NCI-H2107 treated with DMSO at 0.1 percent for 48 hours (cell line): ENCODE measurements around the gene ZNF385C.

Experiments used
- DNase-seq: peaks from one replicate; lab custom pipeline; 2025; ENCODE audit not compliant: unreplicated experiment; lab: John Stamatoyannopoulos, UW

The ZNF385C gene

DNA sequence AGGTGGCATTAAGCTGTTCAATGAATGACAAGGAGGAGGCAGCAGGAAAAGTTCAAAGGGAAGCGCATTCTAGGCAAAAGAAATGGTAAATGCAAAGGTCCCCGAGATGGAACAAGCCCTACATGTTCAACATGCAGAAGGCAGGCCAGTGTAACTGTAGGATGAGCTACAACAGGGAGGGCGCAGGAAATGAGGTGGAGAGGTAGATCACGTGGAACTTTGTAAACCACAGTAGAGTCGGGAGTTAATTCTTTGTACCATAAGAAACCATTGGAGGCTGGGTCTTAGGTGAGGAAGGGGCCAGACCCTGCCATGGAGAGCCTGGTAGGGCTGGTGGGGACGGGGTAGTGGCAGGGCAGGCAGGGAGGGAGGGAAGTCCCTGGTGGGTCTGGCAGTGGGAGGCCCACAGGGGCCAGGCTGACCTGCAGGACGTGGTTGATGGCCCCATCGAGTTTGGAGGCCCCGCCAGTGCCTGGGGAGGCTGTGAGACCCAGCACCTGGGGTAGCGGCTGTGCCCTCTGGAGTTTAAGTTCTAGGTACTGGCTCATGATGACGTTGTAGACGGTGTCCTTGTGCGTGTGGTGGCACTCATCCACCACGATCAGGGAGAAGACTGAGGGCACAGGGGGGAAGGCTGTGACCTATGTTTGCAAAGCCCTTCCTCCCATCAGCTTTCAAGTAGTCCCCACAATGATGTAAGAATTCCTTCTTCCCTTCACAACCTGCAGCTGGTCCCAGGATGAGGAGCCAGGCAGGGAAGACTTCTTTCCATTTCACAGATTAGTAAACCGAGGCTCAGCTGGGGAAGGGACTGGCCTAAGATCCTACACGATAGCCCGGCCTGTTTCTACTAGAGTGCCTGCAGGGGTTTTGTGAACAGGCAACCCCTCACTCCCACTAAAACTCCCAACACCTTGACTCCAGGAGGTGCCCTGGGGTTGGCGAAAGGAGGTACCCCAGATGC is 12.3 kb upstream of the ZNF385C start:
- no peak for DNase-seq

DNA sequence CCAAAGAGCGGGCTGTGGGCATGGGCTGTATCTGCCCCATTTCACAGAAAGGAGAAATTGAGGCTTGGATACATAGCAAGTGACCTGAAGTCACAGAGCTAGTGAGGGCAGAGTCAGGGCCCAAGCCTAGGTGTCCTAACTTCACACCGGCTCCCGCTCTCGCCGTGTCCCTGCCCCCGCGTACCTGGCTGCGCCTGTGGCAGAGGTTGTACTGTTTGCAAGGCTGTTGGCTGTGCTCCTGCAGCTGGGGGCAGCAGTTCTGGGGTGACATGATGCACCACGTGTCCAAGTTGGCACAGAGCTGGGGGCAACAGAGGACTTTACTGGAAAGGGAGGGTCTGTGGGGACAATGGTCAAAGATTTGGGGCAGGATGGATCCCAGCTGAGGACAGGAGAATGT is 10.8 kb upstream of the ZNF385C start:
- no peak for DNase-seq

DNA sequence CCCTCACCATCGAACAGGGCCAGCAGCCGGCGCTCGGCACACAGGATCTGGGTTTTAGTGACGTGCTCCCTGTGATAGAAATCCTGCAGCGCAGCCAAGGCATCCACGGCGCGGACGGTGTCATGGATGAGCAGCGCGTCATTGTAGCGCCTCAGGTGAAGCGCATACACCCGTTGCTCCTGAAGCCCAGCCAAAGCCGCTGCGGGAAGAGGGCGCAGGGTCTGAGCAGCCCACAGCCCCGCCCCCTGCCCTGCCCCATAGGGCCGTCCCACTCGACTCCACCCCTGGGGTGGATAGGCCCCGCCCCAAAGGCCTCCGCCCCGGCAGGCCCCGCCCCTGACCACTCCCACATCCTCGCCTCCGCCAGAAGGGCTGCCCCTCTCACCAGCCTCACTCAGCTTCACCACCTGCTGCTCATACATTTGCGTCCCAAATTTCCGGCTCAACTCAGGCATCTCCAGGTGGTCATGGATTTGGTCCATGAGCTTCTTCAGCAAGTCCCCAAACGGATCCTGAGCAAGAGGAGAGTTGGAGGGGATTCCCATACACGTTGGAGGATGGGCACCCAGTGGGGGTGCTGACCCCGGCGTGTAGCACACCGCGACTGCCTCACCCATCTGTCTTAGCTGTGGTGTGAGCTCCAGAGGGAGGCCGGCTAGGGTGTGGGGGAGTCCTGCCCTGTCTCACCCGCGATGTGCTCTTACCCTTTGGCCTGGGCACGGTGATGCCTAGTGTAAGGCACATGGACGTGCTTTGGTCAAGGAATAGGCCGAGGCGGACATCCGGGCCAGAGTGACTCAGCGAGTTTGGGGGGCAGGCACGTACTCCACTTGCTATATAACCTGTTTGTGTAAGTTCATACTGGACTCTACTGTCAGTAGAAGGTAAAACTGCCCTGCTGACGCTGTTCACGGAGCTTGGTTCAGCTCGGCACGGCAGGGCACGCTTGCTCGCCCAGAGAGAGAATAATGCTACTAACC is 9.6 kb upstream of the ZNF385C start:
- peak; percentile 70 for DNase-seq

DNA sequence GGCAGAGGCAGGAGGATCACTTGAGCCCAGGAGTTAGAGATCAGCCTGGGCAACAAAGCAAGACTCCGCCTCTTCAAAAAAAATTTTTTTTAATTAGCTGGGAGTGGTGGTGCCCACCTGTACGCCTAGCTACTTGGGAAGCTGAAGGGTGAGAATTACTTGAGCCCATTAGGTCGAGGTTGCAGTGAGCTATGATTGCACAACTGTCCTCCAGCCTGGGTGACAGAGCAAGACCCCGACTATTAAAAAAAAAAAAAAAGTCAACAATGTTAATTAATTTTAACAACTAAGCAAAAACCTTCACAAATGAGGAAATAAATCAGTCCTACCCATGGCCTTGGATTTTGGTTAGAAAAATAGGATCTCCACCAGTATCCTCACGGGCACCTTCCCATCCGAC is 8.9 kb upstream of the ZNF385C start:
- no peak for DNase-seq

DNA sequence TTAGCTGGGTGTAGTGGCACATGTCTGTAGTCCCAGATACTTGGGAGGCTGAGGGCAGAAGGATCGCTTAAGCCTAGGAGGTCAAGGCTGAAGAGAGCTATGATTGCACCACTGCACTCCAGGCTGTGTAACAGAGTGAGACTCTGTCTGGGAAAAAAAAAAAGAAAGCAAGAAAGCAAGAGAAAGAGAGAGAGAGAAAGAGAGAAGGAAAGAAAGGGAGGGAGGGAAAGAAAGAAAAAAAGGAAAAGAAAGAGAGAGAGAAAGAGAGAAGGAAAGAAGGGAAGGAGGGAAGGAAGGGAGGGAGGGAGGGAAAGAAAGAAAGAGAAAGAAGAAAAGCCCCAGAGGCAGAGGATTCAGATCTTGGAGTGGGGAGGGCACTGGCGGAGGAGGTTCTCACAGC is 7.7 kb upstream of the ZNF385C start:
- DNase-seq, result no peak

DNA sequence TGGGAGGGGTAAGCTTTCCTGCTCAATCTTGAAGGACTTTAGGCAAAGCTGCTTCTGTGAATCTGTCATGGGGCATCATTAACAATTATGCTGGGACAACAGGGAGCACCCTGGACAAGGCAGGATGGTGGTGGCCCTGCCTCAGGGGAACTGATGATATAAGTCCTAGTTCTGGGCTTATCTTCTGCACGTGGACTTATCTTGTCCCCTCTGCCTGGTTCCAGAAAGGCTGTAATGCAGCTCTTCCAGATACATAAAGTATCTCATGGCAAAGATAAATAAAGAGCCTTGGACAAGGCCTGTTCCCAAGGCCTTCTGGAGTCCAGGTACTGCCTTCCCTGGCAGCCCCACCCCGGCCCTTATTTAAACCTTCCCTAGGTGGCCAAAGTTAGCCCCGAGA is 6.0 kb upstream of the ZNF385C start:
- DNase-seq, result no peak

DNA sequence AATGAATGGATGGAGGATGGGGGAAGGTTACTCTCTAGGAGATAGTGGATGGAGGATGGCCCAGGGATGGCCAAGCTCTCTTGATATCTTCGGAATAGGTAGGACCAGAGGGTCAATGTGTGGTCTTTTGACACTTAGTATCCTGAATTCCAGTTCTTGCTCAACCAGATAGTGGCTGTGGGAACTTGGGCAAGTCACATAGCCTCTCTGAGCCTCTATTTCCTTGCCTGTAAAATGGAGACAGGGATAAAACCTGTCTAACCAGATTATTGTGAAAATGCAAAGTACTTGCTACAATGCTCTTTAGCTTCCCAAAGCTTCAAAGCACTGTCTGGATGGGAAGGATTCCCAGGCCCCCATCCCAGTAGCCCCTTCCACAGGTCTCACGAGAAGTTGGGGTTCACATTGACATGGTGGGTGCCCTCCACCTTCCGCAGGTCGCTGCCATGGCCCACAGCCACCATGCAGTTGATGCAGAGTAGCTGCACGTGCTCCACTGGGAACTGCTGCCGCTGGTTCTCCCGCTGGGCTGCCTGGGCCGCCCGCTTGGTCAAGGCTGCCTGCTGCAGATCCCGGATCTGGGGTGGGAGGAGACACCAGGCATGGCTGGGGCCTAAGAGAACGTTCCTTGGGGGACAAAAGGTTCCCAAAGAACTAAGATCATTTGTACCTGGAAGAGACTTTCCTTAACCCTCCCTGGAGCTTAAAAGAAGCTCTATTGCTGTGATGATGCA is 5.1 kb upstream of the ZNF385C start:
- no peak for DNase-seq

DNA sequence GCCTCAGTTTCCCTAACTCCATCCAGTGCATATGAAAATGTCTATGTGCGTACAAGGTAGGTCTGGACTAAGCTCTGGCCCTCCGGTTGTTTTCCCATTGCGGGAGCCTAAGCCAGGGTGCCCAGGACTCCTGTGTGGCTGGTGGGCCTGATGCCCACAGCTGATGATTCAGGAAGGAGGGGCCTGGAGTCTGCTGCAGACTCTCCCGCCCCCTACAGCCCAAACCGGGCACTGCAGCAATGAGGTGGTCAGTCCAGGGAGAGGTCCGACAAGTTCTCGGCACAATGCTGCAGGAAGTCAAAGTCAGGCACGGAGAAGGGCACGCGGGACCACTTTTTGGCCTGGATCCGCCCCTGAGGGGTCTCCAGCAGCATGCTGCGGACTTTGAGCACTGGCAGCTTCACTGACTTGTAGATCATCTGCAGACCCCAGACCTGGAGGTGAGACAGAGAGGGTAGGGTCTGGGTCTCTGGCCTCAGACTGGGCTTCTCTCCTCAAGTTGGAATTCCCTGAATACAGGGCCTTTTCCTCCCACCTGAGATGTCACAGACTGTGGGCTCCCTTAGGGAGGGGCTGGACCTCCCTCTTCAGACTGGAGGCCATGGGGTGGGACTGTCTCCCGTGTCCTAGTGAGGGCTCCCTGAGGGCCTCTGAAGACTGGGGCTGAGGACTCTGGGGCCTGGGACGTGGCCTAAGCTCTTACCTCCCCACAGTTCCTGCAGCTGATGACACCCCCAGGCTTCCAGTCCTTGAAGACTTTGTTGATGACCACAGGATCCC is 3.4 kb upstream of the ZNF385C start:
- peak; percentile 5 for DNase-seq

DNA sequence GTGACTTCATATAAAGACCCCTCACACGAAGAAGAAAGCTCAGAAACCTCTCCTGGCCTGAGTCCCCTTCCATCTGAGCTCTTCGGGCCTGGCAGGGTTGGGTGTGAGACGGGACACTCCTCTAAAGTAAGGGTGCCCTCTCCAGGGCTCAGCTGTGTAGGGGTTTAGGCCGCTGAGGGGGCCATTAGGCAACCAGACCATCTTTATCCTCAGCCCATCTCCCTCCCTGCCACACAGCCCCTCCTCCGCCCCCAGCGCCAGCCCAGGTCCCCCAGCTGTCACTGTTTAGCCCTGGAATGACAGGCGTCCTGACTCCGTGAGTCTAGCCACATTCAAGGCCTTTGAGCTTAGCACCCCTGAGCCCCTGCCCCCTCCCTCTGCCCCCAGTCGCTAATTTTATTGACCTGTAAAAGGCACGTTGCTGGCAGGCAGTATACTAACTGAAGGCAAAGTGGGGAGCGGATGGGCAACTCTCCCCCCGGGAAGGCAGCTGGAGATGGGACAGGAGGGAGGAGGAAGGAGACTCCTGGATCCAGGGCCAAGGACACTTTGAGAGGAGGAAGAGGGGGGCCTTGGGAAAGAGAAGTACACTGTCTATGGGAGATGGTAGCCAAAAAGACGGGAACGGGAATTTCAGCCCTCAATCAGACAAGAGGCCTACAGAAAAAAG is 592 bp upstream of the ZNF385C start:
- no peak for DNase-seq

DNA sequence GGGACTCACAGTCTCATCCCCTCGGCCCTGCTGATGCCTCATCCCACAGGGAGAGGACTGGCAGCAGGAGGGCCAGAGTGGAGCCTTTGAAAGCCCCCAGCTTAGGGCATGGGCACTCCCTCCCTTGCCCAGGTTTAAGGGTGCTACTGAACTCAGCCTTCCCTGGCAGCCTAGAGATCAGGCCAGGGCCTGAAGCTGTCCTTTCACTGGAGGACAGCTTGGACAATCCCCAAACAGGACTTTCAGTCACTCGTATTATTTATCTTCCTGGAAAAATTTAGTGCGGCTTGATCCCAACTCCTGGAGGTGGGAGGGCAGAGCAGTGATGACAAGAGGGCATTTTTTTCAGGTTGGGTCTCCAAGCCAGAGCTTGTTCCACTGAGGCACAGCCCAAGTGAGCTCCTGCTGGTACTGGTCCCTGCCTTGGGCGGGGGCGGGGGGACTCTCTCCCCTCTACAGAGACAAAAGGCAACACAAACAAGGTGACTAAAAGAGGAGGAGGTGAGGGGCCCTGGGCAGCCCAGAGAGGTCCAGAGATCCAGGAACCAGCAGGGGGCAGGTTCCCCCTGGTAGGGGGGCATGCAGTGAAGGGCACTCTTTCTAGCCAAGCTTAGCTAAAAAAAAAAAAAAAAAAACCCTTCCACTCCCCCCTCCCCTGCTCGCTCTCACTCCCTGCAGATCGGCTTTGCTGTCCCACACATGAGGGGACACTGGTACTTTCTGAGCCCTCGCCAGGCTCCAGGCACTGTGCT is 1.7 kb downstream of the ZNF385C start:
- DNase-seq, result no peak

DNA sequence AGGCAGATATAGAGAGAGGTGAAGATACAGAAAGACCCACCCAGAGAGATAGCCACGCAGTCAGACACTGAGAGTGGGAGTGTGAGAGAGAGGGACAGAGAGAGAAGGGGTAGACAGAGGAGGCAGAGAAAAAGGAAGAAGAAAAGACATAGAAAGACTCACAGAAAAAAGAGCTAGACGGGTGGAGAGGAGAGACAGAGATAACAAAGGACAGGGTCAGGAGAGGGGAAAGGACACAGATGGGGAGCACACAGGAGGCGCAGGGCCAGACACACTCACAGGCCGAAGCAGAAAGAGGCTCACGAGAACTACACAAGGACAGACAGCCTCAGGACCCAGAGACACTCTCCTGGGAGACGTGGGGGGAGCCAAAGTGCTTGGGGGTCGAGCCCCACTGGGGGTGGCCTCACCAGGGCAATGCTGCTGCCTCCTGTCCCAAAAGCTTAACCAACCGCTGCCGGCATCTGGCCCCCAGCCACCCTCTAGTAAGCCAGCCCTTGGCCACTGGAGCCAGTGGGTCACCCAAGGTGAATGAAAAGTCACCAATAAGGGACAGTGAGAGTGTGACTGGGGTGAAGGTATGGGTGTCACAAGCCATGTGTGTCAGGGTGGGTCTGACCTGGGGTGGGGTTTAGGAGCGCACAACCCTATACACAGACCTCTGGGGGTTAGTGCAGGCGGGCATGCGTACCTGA is 3.8 kb downstream of the ZNF385C start:
- DNase-seq, result no peak

DNA sequence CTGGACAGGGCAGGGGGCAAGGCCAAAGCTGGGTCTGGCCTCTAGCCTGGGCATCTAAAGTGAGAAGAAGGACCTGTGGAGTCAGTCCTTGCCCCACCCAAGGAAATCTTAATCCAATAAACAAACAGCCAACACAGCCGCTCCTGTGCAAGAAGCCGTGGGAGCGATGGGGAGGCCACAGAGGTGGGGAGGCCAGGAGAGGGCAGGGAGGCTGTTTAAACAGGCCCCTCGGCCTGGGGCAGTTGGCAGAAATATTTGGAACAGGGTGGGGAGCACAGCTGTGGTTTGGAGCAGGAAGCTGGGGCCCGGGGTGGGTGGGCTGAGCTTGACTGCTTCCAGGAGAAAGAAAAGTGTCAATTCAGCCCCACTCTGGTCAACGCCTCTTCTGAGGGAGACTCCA is 5.3 kb downstream of the ZNF385C start:
- DNase-seq, result no peak

DNA sequence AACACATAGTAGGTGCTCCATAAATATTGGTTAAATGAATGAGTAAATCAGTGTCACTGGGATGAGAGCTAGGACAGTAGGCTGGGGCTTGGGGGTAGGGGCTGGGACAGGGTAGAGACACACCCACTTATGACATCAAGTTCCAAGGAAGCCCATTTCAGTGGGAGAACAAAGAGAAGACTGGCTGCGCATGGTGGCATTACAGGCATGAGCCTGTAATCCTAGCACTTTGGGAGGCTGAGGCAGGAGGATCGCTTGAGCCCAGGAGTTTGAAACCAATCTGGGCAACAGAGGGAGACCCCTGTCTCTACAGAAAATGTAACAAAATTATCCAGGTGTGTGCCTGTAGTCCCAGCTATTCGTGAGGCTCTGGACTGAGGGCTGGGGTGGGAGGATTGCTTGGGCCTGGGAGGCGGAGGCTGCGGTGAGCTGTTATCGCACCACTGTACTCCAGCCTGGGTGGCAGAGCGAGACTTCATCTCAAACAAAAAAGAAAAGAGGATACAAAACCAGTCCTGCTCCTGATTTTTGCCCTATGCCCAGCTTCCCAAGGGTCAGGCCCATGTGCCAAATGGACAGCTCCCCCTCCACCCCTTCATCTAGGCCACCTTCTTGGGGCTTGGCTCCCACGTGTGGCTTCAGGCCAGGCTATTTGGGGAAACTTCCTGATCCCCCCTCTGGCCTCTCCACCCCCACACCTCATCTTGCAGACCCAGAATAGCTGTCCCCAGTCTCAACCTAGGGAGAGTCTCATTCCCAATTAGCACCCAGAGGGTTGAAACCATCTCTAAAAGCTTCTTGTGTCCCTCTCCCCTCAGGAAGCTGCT is 7.1 kb downstream of the ZNF385C start:
- DNase-seq, result no peak

DNA sequence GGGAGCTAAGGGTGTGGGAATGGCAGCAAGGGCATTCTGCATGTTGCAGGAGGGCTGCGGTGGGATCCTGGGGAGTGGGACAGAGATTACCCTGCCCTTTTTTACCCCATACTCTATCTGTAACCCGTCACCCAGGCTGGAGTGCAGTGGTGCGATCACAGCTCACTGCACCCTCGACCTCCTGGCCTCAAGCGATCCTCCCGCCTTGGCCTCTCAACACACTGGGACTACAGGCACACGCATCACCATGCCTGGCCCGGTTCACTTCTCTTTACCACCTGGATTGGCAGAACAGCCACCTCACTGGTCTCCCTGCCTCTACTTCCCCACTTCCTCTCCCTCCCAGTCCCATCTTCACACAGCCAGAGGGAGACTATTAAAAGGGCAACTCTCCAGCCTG is 9.5 kb downstream of the ZNF385C start:
- DNase-seq, result no peak

DNA sequence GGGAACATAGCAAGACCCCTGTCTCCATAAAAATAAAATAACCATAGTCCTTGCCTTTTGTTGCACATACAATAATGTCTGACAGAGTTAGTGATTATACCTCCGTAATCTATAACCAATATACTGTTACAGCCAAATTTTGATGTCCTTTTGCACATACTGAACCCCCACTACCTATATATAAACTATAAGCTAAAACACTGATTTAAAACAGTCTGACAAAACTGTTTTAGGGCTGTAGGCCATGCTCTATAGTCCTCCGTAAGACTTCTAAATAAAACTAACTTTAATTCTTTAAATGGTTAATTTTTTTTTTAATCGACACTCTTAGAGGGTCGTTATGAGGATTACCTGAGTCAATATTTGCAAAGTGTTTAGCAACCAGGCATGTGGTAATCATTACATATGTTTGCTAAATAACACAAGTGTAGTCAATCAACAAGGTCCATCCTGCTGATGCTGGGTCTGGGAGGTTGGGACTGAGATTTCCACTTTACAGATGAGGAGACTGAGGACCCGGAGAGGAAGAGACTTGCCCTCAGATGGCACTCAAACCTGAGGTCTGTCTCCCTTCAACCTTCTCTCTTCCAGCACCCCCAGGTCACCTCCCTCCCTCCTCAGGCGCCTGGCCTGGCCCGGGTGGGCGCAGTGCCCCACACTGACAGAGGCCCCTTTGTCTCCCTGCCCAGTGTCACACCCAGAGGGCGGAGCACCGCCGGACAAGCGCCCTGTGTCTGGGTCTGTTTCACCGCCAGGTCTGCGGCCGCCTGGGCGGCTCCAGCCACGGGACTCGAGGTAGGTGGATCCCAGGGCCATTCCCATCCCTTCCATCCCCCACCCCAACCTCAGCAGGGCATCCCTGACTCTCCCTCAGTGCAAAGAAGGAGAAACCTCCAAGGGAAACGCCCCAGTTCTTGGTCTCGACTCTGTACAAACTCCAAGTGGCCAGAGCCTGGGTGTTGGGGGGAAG is 10.3 kb downstream of the ZNF385C start:
- no peak for DNase-seq

DNA sequence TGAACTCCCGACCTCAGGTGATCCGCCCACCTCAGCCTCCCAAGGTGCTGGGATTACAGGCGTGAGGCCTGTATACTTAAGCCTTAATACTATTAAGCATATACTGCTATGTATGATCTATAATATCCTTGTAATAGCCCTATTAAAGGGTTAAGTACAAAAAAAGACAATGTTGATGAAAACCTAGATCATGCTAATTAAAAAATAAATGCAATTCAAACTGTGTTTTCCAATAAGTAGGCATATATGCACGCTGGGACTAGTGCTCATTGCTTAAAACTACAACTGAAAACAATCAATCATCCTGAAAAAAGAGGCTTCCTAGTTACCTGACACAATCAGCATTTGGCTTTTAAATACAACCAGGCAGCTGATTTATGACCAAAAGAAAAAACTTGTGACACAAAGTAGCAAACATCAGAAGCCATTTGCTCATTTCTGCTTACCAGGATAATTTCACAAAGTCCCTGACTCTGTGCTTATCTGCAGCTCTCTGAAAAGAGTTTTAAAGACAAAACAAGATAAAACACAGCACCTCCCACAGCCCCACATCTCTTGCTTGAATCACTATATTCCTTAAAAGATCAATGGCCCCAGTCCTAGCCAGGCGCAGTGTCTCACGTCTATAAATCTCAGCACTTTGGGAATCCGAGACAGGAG is 11.1 kb downstream of the ZNF385C start:
- DNase-seq, result no peak
